ENCODE measurements around the gene WDR31.
"Not testable (repeated sequence)": the region's sequence is repeated elsewhere in the genome, so short reads cannot be mapped to it uniquely, and the experiment has no call there.

The WDR31 gene

DNA sequence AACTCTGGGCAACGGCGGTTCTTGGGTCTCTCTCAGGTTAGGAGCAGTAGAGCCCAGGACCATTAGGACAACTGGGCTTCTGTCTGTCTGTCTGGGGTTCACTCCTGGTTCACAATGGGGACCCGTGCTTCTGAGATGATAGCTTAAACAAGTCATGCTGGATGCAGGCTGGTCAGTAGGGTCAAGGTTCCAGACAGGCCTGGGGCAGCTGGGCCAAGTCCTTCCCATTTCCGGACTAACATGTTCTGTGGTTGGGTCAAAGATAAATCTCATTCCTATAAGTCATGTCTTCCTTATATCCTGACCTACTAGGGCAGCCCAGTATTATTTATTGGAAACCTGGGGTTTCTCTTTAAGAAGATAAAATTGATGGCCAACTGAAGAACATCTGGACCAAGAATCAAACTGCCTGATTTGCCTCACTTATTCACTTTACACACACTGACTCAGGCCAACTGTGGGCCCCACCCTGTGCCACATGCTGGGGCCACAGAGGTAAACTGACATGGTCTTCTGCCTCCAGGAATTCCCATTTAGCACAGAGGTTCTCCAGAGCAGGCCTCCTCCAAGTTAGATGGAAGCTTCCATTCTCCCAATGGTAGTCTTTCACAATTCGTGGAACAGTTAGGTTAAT lies 28.4 kb upstream of the WDR31 start:
- DNase-seq = no peak

DNA sequence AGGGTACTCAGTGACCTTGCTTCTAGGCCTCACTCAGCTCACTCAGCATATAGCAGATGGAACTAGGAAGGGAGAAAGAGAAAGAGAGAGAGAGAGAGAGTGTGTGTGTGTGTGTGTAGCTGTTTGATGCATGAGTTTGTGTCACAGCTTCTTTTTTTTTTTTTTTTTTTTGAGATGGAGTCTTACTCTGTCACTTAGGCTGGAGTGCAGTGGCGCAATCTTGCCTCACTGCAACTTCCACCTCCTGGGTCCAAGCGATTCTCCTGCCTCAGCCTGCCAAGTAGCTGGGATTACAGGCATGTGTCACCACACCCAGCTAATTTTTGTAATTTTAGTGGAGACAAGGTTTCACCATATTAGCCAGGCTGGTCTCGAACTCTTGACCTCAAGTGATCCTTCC lies 25.6 kb upstream of the WDR31 start:
- DNase-seq = not testable (repeated sequence)

GRCh38 chr9:113364951-113365350 lies 24.9 kb upstream of the WDR31 start:
- no peak for DNase-seq

- no peak for DNase-seq
Observed at GRCh38 chr9:113363336-113363735, 23.3 kb upstream of the WDR31 start.

DNA sequence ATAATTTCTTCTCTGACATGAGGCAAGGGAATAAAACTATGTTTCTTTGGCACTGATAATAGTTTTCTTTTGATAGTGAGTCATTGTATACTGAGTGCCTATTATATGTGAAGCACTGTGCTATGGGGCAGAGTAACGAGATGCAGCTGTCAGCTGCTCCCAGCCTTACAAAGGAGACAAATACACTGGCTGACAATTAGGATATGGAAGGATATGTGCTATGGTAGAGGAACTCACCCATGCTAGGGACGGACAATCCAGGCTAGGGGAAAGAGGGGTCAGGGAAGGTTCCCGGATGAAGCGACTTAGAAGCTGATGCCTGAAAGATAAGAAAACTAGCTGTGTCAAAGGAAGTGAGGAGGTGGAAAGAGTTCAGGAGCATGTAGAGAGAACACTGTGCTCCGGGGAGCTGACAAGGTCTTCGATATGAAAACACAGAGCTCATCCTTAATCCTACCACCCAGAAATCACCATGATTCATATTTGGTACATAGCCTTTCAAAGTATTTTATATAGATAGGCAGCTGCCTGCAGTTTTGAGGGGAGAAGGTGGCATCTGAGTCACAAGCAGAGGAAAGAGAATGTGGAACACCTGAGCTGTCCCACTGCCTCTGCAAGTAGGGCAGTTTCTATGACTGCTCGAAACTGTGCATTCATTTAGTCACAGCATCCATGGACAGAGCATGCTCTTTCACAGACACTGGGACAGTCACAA lies 21.4 kb upstream of the WDR31 start:
- no peak for DNase-seq

GRCh38 chr9:113360242-113360842 lies 20.3 kb upstream of the WDR31 start:
- DNase-seq = no peak

DNA sequence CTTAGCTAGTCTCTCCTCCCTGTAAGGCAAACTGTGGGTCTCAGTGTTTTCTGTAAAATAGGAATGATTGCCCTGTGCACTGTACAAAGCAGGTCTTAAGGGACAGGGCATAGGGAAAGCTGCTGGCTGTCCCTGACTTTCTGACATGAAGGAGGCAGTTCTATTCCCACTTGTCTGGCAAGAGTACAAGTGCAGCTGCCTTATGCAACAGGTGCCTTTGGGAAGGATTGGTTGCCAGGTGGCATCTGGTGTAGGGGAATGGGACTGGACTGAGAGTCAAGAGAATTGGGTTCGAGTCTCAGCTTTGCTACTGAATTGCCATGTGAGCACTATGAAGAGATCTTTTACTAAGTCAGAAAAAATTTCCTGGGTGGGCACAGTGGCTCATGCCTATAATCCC lies 19.3 kb upstream of the WDR31 start:
- DNase-seq = no peak

DNA sequence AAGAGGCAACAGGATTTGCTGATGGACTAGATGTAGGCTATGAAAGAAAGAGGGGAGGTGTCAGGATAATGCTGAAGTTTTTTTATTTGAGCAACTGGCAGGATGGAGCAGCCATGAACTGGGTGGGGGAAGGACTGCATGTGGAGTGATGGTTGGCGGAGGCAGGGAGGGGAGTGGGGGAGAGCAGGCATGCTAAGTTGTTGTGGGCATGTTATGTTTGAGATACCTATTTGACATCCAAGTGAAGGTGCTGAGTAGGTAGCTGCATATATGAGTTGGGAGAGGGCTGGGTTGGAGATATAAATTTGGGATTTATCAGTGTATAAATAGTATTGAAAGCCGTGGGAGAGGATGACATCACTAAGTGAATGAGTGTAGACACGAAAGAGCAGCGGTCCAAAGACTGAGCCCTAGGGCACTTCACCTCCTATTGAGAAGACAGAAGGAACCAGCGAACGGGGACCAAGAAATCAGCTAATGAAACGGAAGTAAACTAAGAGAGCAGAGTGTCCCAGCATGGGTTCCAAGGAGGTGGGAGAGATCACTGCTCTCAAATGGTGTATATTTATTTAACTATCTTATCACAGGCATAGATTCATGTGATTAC lies 16.7 kb upstream of the WDR31 start:
- no peak for DNase-seq

DNA sequence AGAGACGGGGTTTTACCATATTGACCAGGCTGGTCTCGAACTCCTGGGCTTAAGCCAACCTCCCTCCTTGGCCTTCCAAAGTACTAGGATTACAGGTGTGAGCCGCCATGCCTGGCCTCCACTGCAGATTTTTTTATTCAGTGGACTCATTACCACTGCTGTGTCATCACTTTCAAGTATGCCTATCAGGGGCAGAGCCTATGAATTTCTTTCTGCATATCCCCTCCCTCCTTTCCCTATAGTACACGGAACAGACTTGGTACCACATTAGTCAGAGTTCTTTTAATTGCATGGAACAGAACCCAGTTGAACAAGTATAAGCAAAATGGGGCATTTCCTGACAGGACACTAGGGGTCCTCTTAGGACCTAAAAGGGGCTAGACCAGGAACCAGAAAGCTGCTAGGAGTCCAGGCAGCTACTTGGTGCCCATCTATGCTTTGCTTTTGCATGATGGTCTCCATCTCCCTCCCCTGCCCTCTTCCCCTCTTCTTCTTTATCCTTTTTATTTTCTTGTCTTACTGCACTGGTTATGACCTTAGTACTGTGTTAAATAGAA lies 15.0 kb upstream of the WDR31 start:
- DNase-seq = no peak

- no peak for DNase-seq
Observed at GRCh38 chr9:113352411-113352810, 12.3 kb upstream of the WDR31 start.

- DNase-seq = no peak
Observed at GRCh38 chr9:113352006-113352405, 11.9 kb upstream of the WDR31 start.

DNA sequence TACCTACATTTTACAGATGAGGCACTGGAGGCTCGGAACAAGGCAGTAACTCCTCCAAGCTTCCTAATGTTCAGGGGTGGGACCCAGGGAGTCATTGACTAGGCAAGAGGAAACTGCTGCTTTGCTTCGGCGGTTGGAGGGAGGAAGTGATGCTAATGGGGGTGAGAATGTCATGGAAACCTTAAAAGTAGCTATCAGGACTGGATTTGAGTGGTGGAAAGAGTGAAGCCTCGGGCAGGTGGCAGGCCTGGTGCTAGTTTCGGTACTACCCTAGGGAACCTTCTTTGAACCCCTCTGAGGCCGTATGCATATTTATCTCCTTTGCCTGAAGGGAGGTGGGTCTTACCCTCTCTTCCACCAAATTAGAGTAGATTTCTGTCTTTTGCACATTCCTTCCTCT lies 10.9 kb upstream of the WDR31 start:
- no peak for DNase-seq

DNA sequence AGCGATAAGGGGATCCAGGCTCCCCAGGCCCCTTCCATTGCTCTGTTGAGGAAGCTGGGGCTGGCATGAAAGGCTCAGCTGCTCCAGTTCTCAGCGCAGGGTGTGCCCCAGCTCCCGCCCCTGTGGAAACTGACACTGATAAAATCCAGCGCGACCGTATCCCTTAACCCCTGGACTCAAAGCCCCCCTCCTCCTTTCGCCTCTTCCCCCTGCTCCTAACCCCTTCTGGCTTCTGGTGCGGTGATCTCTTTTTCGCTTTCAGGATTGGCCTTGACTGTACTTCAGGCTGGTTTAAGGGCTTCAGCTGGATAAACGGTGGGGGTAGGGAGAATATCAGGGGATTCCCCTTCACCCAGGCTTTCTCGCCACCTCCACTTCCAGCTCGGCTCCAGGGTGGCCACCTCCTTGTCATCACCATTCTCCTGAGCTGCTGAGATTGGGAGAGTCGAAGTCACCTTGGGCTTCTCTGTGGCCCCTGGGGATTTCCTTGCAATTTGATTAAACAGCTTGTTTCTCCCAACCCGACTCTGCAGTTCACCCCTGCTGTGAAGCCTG lies 10.1 kb upstream of the WDR31 start:
- no peak for DNase-seq

GRCh38 chr9:113349445-113350094 lies 9.5 kb upstream of the WDR31 start, which contains the start of gene BSPRY:
BSPRY (plus strand) TSS chr9:113349541; CDS start chr9:113349580, 39 bp downstream.
- no peak for DNase-seq

- no peak for DNase-seq
Observed at GRCh38 chr9:113349066-113349444, 9.0 kb upstream of the WDR31 start.

- DNase-seq = no peak
Observed at GRCh38 chr9:113348437-113348836, 8.4 kb upstream of the WDR31 start.

DNA sequence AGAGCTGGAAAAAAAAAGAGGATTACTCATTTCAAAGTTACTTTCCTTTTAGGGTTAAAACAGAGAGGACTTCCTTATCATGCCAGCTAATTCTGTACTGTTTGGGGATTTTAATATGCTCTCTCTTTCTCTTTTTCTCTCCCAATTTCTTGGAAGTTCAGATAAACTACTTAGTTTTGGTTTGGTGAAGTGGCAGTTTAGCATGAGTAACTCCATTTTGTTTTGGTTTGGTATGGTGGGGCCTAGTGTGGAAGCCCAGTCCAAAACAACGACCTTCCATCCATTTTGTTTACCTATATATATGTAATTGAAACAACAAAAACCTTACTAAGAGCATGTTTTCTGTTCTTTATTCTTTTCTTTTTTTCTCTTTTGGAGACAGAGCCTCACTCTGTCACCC lies 5.6 kb upstream of the WDR31 start:
- no peak for DNase-seq

GRCh38 chr9:113345190-113345589 lies 5.1 kb upstream of the WDR31 start:
- DNase-seq = no peak

DNA sequence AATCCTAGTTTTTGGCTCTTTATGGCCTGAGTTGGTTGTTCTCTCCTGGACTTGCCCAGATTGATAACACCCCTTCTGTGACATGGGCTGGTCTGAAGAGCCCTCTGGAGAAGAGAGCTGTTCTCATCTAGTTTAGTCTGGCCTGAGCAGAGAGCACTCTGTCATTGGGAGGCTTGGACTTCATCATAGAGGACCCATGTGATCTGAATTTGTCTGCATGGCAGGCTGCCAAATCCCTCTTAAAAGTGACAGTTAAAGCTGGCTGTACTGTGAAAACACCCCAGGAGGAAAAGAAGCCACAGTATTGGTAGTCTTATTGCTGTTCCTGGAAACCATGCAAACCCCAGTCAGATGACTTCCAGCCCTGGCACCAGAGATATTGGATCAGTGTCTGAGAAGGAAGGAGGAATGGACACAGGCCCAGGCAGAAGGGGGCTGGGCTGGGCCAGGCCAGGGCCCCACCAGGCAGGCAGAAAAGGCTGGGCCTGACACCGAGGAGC lies 3.7 kb upstream of the WDR31 start:
- no peak for DNase-seq

DNA sequence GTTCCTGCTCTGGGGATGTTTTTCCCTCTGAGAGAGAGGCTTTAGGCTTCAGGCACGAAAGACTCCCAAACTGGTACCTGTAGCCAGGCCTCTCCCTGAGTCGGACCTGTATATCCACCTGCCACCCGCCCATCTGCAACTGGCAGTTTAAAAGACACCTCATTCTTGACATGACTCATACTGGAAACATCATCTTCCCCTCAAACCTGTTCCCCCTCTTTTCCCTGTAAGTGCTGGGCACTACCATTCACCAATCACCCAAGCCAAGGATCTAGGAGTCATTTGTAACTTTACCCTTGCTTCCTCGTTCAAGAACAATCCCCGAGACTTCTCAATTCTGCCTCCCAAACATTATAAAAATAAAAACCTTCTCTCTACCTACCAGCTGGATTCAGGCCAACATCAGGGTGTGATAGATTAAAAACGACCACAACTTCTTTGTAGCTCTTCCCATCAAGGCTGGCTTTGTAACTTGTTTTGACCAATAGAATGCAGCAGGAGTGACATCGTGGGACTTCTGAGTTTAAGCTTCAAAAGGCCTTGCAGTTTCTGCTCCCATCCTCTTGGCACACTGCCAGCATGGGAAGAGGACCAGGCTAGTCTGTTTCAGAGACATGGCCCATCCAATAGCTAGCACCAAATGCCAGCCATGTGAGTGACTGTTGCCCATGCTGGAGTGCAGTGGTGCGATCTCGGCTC lies 1.8 kb upstream of the WDR31 start:
- no peak for DNase-seq

DNA sequence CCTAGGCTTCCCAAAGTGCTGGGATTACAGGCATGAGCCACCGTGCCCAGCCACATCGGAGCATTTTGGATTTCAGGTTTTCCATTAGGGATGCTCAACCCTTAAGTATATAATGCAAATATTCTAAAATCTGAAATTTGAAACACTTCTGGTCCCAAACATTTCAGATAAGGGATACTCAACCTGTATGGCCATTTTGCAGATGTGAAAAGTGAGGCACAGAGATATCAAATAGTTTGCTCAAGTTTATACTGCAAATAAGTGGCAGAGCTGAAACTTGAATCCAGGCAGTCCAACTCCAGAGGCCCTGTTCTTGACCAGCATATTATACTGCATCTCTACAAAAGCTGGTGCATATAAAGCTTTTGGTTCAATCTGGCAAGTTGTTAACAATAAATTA lies 2.4 kb downstream of the WDR31 start:
- DNase-seq = no peak

DNA sequence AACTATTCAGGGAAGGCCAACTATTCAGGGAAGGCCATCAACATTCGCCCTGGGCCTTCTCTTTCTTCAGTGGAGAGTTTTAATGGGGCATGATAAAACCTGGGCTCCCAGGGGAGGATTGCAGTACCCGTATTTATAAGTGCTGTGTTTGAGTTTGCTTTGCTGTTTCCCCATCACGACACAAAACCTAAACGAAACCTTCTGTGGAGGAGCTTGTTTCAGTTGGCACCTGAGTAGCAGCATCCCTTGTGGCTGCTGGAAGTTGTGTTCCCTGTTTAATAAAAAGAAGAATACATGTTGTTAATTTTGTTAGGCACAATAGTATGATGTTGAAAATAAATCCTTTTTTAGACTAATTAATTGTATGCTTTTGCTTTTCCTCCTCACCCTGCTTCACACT lies 8.3 kb downstream of the WDR31 start:
- no peak for DNase-seq
